Stimulated activated CD4-positive, alpha-beta T cell treated with anti-CD3 and anti-CD28 coated beads, Interleukin-15, amount 100 ng/mL, for 24 hours (primary cell): ENCODE measurements around the gene ZCRB1.
A peak's percentile ranks its signal among the peaks of the same experiment; 100 is the strongest.

Experiments used
- DNase-seq: peaks from one replicate; pipeline ENCODE4 v3.0.0-alpha.2; 2020

The ZCRB1 gene

DNA sequence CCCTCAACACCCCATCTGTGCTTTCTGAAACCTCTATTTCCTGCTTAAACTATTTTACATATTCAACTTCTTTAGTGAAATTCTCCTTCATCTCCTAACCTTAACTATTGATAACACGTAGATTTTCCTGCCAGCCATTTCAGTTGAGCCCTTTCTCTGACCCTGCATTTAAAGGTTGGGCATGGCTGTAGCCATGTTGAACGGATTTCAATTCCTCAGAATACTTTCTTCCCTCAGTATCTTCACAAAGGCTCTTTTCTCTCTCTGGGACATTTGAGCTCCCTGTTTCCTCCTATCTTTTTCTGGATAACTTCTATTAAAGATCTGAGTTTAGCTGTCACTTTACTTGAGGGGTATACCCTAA is 1.3 kb upstream of the ZCRB1 start:
- DNase-seq, result no peak

- DNase-seq, result peak; percentile 15
Observed at GRCh38 chr12:42326541-42327226, 790 bp upstream of the ZCRB1 start.

DNA sequence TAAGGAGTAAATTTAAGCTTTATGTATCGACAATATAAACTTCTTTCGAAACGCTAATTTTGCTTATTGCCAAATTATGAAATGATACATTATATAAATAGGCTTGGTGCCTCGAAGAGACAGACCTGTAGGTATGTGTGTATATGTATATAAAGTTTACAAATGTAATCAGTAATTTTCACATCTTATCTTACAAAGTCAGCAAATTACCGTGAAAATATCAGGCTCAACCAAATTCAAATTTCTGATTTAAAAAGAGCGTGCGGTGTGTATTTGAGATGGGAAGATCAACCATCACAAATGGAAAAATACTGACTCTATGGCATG is 605 bp downstream of the ZCRB1 start:
- DNase-seq, result no peak

DNA sequence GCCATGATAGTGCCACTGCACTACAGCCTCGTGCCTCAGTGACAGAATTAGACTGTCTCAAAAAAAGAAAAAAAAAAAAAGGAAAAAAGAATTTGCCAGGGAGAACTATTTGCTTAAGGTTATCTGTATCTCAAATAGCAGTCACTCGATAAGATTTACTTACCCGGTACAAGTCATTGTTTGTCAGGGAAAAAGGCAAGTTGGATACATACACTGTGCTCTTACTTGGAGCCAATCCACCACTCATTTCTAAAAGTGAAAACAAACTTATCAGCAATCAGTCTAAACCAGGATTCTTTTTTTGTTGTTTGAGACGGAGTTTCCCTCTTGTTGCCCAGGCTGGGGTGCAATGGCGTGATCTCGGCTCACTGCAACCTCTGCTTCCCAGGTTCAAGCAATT is 2.0 kb downstream of the ZCRB1 start:
- DNase-seq, result no peak

DNA sequence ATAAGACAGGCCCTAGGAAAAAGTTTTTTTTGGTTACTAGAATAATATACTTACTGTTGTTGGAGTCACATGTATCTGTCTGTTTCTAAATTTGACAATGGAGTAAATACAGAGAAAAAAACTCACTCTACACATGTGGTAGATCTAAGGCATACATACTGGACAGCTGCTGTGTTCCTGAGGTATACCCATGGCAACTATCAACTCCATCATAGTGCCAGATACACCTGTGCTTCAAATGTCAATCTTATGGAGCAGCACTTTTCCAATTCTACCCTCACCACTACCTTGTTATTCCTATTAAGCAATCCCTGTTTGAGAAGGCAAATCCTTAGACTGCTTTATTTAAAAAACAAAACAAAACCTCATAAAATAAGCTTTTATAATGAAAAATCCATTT is 3.3 kb downstream of the ZCRB1 start:
- DNase-seq, result no peak

- no peak for DNase-seq
Observed at GRCh38 chr12:42320796-42321195, 5.1 kb downstream of the ZCRB1 start.

DNA sequence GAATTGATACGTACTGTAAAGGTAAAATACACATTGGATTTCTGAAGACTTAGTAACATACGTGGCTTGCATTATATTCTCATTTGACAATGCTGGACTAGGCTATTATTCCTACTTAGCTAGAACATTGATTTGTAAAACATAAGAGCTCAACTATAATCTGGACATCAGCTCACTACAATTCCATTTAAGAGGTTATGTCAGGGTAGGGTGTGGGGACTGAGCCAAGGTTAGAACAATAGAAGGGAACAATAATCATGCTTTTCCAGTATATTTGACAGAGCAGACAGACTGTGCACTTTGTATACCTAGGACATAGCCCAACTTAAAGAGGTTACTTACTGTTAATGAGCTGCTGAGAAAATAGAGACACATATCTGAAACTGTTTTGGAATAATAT is 10.8 kb downstream of the ZCRB1 start:
- no peak for DNase-seq

DNA sequence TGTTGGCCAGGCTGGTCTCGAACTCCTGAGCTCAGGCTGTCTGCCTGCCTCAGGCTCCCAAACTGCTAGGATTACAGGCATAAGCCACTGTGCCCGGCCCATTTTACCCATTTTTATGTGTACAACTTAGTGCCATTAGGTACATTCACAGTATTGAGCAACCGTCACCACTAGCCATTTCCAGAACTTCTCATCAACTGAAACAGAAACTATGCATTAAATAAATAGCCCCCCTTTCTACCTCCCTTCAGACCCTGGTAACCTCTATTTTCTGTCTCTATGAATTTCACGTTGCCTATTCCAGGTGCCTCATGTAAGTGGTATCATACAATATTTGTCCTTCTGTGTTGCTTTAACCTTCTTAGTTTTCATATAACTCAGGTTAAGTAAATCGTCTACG is 15.9 kb downstream of the ZCRB1 start:
- no peak for DNase-seq

DNA sequence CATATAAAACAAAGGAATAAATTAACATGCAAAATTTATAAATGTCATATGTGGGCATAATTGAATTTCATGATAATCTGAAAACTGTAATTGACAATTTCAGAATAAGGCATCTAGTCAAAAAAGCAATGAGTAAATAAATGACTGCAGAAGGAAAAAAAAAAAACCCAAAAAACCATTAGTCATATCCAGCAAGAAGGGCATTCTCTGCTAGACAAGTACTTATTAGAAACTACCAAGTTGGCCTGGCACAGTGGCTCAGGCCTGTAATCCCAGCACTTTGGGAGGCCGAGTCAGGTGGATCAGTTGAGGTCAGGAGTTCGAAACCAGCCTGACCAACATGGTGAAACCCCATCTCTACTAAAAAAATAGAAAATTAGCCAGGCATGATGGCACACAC is 17.5 kb downstream of the ZCRB1 start:
- no peak for DNase-seq

DNA sequence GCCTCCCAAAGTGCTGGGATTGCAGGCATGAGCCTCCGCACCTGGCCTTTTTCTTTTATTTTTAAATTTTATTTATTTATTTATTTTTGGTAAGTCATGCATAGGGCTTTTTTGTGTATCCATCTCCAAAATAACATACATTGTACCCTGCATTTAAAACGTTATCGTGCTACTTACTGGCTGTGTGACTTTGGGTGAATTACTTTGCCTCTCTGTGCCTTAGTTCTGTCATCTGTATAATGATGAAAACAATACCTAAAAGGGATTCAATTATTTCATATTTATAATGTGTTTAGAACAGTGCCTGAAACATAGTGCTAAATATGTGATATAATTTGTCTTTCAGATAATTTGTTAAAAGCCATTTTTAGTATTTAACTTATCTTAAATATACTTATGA is 19.6 kb downstream of the ZCRB1 start:
- no peak for DNase-seq

DNA sequence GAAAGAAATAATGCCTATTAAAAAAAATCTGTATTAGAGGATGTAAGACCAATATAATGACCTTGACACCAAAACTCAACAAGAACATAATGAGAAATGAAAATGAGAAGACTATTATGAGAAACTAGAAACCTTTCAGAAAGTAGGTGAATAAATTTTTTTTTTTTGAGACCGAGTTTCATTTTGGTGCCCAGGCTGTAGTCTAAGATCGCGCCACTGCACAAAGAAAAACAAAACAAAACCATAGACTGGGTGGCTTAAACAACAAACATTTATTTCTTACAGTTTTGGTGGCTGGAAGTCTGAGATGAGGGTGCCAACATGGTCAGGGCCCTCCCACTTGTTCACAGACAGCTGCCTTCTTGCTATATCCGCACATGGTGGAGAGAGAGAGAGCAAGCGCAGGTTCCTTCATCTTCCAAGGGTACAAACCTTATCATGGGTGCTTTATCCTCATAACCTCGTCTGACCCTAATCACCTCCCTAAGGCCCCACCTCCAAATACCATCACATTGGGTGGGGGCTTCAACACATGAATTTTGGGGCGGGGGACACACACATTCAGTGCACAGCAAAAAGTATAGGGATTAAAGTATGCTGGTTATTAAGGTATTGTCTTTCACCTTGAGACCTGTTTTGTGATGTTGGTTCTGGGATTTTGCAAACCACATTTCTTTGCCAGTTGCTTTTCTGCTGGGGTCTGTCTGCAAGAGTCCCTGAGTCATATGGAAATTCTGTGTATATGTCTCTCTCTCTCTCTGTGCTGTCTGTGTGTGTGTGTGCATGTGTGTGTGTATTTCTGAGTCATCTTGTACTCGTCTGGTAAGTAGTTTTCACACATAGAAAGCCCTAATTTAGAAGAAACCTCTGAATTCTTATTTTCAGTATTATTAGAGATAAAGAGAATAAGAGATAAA is 26.2 kb downstream of the ZCRB1 start:
- DNase-seq, result peak; percentile 78

DNA sequence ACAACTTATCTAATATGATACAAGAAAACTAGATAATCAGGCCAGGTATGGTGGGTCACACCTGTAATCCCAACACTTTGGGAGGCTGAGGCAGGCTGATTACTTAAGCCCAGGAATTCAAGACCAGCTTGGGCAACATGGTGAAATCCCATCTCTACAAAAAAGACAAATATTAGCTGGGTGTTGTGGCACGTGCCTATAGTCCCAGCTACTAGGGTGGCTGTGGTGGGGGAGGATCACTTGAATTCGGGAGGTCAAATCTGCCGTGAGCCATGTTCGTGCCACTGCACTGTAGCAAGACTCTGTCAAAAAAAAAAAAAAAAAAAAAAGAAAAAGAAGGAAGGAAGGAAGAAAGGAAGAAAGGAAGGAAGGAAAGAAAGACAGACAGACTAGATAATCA is 27.0 kb downstream of the ZCRB1 start:
- DNase-seq, result no peak

DNA sequence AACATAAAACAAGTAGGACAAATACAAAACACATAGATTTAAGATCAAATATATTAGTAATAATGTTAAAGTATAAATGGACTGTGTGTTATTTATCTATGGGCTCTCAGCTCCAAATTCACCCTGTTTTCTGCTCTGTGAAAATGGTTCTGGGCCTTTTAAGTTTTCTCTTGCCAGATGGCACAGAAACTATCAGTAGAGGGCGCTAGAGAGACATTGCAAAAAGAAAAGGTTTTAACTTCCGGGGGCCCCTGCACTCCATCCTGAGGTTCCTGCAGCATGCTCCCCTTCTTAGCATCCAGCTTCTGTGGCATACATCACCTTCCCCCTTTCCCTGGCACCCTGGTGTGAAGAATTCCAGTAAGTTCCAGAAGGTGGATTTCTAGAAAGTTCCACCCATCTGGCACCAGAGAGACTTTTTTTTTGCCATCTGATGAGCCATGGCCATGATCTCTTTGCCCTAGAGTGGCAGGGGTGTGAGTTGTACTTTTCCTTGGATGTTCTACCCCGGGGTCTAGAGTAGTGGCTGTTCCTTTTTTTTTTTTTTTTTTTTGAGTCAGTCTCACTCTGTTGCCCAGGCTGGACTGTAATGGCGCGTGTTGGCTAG is 29.3 kb downstream of the ZCRB1 start:
- peak; percentile 12 for DNase-seq

GRCh38 chr12:42291680-42292079 is 34.2 kb downstream of the ZCRB1 start:
- no peak for DNase-seq

- no peak for DNase-seq
Observed at GRCh38 chr12:42288544-42288943, 37.4 kb downstream of the ZCRB1 start.

GRCh38 chr12:42286741-42287140 is 39.2 kb downstream of the ZCRB1 start:
- DNase-seq, result no peak

GRCh38 chr12:42285431-42285830 is 40.5 kb downstream of the ZCRB1 start:
- DNase-seq, result no peak

DNA sequence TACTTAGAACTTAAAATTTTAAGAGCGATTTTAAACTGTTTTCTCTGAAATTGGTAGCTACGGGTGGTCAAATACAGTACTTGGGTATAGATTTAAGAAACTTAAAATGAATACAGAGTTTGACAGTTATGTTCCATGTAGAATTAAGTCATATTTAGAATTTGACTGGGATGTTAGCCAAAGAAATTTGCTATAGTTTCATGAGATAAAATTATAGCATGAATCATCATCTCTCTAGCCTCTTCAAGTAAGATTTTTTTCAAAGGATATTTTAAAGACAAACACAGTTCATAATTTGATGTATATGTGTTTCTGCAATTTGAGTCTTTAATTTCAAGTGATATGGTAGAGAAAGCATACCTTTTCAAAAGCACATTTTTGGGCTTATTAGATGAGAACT is 41.0 kb downstream of the ZCRB1 start:
- DNase-seq, result no peak

DNA sequence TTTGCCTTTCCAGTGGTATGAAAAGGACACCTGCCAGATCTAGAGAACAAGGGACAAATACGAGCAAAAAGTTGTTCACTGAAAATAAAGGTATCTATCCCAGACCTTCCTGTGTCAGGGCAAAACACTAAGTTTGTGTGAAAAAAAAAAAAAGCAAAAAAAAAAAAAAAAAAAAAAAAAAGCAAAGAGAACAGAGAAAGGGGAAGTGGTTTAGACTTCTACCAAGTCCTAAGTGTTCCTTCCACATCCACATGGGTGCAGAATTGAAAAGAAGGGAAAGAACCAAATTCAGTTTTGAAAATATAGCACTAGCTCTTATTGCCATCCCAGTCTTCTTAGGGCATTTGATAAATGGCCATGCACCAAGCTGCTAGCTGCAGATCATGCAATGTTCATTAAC is 41.7 kb downstream of the ZCRB1 start:
- DNase-seq, result no peak

- no peak for DNase-seq
Observed at GRCh38 chr12:42283739-42284138, 42.2 kb downstream of the ZCRB1 start.

GRCh38 chr12:42282294-42282693 is 43.6 kb downstream of the ZCRB1 start:
- no peak for DNase-seq

GRCh38 chr12:42281844-42282243 is 44.0 kb downstream of the ZCRB1 start:
- DNase-seq, result no peak

DNA sequence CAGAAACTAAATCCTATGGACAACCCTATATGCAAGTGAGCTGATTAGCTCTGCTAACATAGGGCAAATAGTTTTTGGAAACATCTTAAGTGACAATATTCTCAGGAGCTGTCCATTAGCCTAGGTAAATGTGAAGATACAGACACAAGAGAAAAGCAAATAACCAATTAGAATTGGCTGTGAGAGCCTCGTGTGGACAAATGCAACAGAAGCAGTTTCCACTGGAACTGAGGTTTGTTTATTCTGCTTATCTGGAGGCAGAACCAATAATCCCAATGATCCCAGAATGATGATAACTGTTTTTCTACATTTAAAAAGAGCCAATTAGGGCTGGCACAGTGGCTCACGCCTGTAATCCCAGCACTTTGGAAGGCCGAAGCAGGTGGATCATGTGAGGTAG is 44.6 kb downstream of the ZCRB1 start:
- no peak for DNase-seq

GRCh38 chr12:42278128-42278510 is 47.8 kb downstream of the ZCRB1 start:
- no peak for DNase-seq
